ENCODE measurements around the gene TTLL4.
A peak's percentile ranks its signal among the peaks of the same experiment; 100 is the strongest.

Gene TTLL4, protein sequence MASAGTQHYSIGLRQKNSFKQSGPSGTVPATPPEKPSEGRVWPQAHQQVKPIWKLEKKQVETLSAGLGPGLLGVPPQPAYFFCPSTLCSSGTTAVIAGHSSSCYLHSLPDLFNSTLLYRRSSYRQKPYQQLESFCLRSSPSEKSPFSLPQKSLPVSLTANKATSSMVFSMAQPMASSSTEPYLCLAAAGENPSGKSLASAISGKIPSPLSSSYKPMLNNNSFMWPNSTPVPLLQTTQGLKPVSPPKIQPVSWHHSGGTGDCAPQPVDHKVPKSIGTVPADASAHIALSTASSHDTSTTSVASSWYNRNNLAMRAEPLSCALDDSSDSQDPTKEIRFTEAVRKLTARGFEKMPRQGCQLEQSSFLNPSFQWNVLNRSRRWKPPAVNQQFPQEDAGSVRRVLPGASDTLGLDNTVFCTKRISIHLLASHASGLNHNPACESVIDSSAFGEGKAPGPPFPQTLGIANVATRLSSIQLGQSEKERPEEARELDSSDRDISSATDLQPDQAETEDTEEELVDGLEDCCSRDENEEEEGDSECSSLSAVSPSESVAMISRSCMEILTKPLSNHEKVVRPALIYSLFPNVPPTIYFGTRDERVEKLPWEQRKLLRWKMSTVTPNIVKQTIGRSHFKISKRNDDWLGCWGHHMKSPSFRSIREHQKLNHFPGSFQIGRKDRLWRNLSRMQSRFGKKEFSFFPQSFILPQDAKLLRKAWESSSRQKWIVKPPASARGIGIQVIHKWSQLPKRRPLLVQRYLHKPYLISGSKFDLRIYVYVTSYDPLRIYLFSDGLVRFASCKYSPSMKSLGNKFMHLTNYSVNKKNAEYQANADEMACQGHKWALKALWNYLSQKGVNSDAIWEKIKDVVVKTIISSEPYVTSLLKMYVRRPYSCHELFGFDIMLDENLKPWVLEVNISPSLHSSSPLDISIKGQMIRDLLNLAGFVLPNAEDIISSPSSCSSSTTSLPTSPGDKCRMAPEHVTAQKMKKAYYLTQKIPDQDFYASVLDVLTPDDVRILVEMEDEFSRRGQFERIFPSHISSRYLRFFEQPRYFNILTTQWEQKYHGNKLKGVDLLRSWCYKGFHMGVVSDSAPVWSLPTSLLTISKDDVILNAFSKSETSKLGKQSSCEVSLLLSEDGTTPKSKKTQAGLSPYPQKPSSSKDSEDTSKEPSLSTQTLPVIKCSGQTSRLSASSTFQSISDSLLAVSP

DNA sequence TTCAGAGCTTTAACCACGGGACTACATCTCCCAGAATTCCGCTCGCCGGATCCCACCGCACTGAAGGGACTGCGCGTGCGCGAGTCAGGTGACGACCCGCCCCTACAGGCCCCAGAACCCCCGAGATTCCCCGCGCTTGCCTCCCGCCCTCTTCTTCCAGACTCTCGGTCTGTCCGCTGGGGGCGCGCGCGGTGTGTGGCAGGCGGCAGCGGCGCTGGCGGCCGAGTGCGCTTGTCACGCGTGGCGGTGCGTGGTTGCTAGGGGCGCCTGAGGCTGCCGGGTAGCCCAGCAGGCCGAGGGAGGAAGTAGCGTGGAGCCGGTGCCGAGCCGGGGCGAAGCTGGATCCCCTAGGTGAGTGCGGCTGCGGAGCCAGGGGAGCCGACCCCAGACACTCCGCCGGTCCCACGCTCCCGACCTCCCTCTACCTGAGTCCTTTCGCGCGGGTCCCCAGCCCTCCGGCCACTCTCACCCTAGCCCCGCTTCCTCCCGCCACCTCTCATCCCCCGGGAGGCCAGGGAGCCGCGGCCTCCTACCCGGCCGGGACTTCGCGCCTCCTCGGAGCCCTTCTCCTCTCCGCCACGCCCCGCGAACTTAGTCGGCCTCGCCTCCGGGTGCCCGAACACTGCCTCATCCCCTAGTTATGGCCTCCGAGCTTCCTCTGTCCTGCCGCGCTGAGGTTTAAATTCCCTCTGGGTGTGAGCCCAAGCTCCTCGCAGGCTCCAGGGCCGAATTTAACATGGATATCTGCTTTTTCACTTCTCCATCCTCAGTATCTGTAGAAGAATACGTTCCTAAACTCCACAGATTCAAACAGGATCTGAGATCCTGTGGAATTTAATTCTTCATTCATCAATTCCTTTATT is at the start of gene TTLL4:
TSS of gene TTLL4 (plus strand) at position 149 of the 863 bp plus-strand sequence. CDS start 26,842 bp downstream, outside the sequence.
- DNase-seq = peak; percentile 99

DNA sequence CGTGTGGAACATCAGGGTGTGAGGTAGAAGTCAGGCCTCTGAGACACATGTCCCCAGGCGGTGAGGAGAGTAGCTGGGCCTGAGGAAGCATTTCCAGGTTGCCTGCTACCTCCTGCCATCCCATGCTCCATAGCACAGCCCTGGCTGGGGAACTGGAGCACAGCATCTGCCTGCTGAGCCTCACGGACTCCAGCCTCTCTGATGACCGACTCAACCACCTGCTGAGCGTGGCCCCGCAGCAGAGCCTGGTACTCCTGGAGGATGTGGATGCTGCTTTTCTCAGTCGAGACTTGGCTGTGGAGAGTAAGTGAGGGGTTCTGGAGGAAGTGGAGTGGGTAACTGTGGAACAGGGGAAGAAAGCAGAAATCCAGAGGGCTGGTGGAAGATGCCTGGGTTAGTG is 48.3 kb upstream of the TTLL4 start:
- no peak for DNase-seq

DNA sequence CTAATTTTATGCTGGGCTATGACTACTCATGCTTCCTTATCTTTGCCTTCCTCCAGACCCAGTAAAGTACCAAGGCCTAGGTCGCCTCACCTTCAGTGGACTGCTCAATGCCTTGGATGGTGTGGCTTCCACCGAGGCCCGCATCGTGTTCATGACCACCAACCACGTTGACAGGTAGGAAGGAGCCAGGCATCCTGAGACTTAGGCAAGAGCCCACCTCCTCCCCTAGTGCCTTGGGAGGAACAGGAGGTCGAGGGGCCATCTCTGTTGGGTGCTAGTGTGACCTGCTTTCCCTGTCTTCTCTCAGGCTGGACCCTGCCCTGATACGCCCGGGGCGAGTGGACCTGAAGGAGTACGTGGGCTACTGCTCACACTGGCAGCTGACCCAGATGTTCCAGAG is 47.8 kb upstream of the TTLL4 start:
- DNase-seq = no peak

DNA sequence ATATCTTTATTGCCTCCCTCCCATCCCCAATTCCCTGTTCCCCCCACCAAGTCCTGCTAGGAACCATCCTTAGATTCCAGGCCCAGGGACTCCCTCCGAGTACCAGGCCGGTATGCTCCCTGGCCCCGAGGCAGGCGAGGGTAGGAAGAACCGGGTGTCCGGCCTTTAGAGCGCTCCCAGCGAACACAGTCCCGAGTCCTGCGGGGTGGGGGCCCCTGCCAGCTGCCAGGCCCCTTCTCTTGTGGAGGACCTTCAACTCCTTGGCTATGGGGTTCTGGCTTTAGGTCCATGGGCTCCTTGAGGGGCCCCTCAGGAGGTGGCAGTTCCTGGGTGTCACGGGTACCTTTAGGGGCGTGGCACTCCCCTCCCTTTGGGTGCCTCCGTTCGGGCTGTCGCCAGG is 46.7 kb upstream of the TTLL4 start:
- no peak for DNase-seq

DNA sequence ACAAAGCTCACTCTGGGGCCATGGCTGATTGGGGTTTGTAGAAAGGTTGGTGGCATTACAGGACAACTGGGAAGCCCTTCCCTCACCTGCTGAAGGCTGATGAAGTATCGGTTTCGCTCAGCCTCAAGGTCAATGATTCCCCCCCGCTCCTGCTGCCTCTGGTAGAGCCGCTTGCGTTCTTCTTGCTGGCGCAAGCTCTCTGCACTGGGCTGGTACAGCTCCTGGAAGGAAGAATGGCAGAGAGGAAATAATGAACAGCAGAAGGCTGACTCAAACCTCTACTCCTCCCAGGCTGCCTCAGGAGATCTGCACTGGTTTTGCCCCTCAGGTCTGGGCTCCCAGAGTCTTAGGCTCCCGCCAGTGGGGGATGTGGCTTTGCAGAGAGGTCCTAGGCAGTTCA is 46.0 kb upstream of the TTLL4 start:
- no peak for DNase-seq

DNA sequence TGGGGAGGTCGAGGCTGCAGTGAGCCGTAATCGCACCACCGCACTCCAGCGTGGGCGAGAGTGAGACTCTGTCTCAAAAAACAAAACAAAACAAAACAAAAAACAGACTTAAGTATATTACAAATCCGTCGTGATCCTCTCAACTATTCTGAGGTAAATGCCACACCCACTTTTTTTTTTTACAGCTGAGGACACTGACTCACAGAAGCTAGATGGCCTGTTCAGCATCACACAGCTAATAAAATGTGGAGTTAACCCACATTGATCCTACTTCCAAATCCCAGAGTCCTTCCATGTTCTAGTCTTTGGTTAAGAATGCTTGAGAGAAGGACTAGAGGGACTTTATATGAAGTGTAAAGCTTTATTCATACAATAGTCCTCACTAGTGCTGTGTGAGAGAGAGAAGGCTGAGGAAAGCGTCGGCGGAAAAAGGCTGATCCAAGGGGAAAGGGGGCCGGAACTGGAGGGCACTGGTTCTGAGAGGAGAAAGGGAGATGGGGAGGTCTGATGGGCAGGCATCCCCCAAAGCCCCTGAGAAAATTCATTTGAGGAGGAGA is 39.5 kb upstream of the TTLL4 start:
- peak; percentile 45 for DNase-seq

DNA sequence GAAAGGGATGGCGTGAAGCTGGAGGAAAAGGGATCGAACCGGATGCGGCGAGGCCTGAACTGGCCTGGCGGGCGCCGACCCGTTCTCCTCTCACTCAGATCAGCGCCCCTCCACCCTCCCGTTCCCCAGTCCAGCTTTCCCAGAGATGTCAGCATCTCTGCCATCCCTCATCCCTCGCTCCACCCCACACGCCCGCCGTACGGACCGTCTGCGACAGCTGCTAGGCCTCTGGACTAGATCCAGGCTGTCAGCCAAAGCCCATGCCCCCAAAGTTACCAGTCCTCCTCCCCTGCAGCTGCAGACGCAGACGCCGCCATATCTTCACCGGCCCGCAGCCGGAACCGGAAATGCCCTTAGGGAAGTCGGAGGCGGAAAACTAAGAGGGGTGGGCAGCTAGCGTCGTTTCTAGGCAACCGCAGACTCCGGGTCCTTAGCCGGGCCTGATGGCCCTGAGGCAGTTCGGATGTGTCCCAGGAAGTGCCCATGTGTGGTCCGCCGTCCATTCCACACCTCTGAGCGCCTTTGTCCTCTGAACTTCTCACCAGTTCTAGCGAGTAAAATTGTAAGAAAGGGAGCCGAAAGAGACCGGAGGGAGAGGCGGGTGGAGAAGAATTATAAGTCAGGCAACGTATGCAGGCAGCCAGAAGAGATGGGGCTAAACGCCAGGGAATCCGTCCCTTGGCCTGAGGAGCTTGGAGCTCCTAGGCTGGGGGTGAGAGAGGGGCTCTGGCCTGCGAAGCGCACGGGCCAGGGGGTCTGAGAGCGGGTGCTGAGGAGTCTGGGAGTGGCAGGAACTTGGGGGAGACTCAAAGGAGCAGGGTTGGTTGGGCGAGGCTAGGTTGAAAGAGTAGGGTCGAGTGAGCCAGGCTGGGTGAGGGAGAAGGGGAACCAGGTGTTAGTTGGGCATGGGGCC is 38.7 kb upstream of the TTLL4 start, which contains the start of the genes RNF25 and STK36:
TSS of gene RNF25 (minus strand) at position 349 of the 913 bp plus-strand sequence. CDS start at position 317, 32 bp downstream.
TSS of gene STK36 (plus strand) at position 433 of the 913 bp plus-strand sequence. CDS start 744 bp downstream, outside the sequence.
- peak; percentile 94 for DNase-seq

DNA sequence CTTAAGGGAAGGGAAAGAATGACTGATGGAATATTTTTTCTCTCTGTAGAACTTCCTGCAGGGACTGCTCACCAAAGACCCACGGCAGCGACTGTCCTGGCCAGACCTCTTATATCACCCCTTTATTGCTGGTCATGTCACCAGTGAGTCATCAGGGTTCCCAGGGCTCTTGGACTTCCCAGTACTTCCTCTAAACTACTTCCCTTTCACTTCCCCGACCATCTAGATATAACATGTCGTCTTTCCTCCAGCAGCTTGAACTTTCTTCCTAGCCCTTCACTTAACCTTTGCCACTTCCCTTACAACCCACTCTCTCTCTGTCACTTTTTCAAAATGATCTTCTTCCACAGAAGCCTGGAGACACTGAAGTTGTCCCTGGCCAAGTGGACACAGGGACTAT is 31.5 kb upstream of the TTLL4 start:
- DNase-seq = no peak

DNA sequence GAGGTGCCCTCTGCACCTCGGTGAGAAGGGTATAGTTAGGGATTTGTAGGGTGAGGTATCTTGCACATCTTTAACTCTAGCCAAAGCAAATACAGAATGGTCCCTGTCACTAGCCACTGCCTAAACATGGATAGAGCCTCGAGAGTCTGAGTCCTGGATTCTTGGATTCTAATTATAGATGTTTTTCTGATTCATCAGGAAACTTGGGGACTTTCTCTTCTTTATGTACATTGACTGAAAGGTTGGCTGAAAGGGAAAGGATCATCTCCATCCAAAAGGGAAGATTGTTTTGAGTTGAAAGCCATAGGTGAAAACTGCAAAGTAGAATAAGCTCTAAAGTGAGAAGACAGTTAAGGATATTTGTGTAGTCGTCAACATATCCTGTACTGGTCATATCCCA is 30.6 kb upstream of the TTLL4 start:
- no peak for DNase-seq

DNA sequence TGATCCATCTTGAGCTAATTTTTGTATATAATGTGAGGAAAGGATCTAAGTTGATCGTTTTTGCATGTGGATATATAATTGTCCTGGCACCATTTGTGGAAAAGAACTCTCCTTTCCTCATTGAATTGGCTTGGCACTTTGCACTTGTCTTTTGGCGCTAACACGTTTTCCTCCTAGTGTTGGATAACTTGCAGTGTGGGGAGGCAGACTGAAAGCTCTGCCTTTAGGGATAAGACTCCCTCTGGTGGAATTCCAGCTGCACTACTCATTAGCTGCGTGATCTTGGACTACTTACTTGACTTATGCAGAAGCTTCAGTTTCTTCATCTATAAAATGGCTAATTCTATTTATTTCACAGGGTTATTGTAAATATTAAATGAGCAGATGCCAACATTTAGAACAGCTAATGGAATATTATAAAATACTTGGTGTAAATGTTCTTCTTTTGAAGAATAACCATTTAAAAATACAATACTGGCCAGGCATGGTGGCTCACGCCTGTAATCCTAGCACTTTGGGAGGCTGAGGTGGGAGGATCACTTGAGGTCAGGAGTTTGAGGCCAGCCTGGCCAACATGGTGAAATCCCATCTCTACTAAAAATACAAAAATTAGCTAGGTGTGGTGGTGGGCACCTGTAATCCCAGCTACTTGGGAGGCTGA is 23.1 kb upstream of the TTLL4 start:
- DNase-seq = peak; percentile 94

DNA sequence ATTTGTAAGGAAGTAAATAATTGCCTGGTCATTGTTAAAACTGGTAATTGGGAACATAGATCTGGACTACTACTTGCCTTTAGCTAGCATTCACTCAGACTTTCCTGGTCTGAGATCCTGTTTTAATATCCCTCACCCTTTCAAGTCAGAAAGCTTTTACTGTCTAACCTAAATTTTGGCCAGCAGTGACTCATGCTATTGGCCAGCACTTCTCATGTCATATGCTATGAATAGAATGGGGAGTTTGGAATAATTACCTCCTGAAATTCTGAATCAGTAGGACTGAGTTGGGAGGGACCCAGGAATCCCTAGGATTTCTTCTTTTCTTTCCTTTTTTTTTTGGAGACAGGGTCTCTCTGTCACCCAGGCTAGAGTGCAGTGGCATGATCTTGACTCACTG is 19.4 kb upstream of the TTLL4 start:
- DNase-seq = no peak

DNA sequence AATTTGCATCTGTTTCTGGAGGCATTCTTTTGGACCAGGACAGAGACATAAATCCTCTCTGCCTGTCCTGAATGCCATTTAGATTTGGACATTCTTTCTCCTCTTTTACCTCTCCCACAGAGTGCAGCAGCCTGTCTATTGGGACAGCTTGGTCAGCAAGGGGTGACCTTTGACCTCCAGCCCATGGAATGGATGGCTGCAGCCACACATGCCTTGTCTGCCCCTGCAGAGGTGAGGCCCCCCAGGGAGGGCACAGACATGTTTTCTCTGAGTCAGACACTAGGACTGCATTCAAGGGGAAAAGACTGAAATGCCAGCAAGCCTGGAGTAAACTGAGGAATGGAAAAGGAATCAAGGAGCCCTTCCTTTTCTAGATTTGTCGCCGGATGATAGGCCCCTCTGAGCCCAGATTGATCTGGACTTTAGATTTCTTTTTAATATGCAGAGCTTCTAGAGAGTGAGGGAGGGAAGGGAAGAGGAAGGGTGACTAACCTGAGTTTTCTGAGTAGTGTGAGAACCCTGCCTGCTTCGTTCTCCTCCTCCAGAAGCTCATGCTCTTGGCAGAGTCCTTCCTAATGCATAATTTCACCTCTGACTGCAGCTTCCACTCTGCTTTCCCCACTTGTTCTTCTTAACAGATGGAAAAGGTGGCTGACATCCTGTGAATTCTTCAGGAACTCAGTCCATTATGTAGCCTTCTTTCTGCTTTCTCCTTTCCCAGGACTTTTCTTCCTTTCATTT is 16.1 kb upstream of the TTLL4 start:
- DNase-seq = no peak

DNA sequence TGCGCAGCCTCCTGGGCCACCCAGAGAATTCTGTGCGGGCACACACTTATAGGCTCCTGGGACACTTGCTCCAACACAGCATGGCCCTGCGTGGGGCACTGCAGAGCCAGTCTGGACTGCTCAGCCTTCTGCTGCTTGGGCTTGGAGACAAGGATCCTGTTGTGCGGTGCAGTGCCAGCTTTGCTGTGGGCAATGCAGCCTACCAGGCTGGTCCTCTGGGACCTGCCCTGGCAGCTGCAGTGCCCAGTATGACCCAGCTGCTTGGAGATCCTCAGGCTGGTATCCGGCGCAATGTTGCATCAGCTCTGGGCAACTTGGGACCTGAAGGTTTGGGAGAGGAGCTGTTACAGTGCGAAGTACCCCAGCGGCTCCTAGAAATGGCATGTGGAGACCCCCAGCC is 11.8 kb upstream of the TTLL4 start:
- DNase-seq = no peak

DNA sequence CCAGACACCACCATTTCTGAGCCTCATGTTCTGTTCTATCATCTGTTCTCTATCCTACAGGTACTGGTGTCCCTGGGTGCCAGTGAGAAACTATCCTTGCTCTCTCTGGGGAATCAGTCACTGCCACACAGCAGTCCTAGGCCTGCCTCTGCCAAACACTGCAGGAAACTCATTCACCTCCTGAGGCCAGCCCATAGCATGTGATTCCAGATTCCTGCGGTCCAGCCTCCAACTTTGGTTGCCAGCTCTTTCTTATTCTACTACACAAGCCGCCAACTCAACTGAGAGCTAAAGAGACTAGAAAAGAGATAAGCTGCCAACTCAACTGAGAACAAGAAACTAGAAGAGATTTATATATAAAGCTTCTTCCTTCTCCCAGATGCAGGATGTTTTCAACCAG is 8.8 kb upstream of the TTLL4 start:
- no peak for DNase-seq

DNA sequence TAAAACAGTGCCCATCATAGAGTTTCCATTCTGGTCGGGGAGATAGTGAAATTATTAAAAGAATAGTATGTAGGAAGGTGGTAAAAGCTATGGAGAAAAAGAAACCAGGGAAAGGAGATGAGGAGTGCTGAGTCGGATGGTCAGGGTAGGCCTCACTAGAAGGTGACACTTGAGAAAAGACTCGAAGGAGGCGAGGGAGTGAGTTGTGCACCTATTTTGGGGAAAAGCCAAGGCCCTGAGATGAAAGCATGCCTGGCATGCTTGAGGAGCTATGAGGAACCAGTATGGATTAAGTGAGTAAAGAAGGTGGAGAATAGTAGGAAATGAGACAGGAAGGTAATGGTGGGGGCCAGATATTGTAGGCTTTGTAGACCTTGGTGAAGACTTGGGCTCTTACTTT is 7.3 kb upstream of the TTLL4 start:
- DNase-seq = no peak

DNA sequence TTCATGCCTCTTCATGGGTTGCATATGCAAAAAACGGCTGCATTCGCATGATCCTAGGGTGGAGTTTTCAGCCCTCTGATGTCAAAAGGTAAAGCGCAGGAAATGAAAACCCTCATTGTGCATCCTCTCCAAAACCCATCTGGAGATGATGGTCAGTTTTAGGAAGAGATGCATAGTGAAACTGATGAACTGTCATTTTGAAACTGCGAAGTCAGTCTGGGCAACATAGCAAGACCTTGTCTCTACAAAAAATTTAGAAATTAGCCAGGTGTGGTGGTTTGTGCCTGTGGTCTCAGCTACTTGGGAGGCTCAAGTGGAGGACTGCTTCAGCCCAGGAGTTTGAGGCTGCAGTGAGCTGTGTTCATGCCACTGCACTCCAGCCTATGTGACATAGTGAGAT is 2.5 kb upstream of the TTLL4 start:
- DNase-seq = no peak

DNA sequence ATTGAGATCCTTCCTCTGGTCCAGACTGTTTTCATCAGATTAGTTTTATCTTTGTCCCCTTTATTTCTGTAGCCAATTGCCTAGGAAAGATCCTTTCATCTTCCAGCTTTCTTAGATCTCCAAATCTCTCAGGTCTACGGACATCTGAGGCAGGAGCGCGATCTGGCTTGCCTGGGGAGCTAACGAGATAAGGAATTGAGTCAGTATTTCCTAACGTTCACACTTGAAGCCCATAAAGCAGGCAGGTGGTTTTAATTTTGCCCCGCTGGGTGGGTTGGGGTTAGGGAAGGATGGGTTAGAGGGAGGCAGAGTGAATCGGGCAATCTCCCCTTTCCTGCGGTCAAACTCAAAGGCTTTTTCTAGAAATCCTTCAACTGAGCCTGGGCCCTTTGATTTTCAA is 727 bp upstream of the TTLL4 start:
- no peak for DNase-seq

DNA sequence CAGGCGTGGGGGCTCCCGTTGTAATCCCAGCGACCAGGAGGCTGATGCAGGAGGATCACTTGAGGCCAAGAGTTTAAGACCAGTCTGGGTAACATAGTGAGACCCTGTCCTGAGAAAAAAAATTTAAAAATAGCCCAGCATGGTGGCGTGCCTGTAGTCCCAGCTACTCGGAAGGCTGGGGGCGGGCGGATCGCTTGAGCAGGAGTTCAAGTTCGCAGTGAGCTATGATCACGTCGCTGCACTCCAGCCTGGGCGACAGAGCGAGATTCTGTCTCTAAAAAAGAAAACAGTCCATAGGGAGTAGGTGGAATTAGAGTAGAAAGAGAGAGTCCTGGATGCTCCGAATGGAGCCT is 325 bp upstream of the TTLL4 start:
- DNase-seq = no peak

DNA sequence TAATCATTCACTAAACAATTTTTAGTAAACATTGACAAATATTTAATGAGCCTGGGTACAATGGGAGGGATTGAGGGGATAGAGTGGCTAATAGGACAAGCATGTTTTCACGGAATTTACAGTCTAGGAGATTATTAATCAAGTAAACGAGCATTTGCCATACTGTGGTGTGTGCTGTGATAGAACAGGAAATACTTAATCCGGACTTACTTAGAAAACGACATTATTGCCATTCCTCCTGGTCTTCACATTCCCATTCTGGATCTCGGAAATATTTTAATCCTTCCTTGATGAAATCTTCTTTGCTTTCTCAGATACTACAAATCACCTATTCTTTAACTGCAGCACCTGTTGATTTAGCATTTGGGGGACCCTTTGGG is 905 bp downstream of the TTLL4 start:
- no peak for DNase-seq

DNA sequence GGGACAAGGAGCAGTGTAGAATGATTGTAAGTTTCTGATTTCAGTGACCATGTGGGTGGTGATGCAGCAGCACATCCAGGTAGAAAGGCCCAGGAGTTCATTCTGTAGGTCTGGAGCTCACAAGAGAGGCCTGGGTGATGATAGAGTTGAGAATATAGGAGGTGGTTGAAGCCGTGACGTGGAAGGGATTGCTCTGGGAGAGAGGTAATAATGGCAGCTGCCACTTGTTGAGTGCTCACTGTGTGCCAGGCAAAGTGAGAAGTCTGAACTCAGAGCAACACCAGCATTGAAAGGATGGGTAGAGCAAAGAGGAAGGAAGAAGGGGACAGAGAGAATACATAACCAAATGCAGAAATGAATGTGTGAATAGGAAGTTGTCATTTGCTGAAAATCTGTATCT is 3.3 kb downstream of the TTLL4 start:
- DNase-seq = no peak
